ENCODE data around the gene RGS7. TPM values are rescaled to one million over a fixed set of nuclear protein-coding genes. Genes with fewer than 3 reads are reported as not detected.

The RGS7 gene
- total and polyA plus RNA-seq, 2 of the 8 experiments (the other 6 are each of a cell fraction or from before 2014, with no cell fraction given): 1.6 to 3.0 TPM

- no peak for TF ChIP-seq HDAC6 (IDR thresholded peaks at IDR 0.05; ENCODE audit: low read depth, low read length)
These were observed 127.3 kb downstream of the RGS7 start (continued) for GRCh38 chr1:241229711-241230110.
